Motor neuron (in vitro differentiated cells): Measurements from ENCODE around the gene GMPPA. TPM values are rescaled to one million over a fixed set of nuclear protein-coding genes. Genes with fewer than 3 reads are reported as not detected.

Experiments
- ATAC-seq, 8 experiments: fragments of 200-7000 bp; cut with Tn5 transposase; replicated peaks in 6 of 8; 2 replicates each; pipeline ENCODE4 v1.8.0; 2021; ENCODE audit warnings: mild to moderate bottlenecking in 8 of 8, moderate library complexity in 8 of 8
- H3K27ac ChIP-seq, 2 donors: fragments of 250-450 bp; sonication (Bioruptor Pico); 2 replicates each; pipeline ENCODE4 v1.9.0; 2021; ENCODE audit warnings: antibody characterized with exemption in 2 of 2, mild to moderate bottlenecking in 2 of 2, moderate library complexity in 1 of 2
- H3K4me1 ChIP-seq, 2 donors: fragments of 250-450 bp; sonication (Bioruptor Pico); replicated peaks in 1 of 2; 2 replicates each; pipeline ENCODE4 v1.6.1; 2021; ENCODE audit warnings: antibody characterized with exemption in 2 of 2, mild to moderate bottlenecking in 2 of 2, moderate library complexity in 1 of 2
- H3K4me3 ChIP-seq, 5 donors: fragments of 250-450 bp; sonication (Bioruptor Pico); 2 replicates each; pipeline ENCODE4 v1.9.0; 2021; ENCODE audit warnings: antibody characterized with exemption in 5 of 5, mild to moderate bottlenecking in 5 of 5, moderate library complexity in 4 of 5
- WGBS, 10 experiments: fragments of 450-650 bp; shearing (Covaris generic); methylation state at CpG; one replicate each; pipeline ENCODE4 v1.0.0; 2022; 5-methylcytosine and 5-hydroxymethylcytosine counted together
- in situ Hi-C, 9 experiments: fragments of 400-800 bp; cut with MboI; loops; one replicate each; pipeline ENCODE4 v1.15.0; 2021; ENCODE audit warnings: low sequenced_read_pairs in 9 of 9, low pct_unique_long_range_greater_than_20kb in 2 of 9; ENCODE audit not compliant: unreplicated experiment in 9 of 9
- total RNA-seq, 8 experiments: library from RNA; unstranded; fragments of 300-600 nt; gene quantifications; 2 replicates each; pipeline versions ENCODE4 v1.2.3 to v1.2.4, GENCODE V29; 2022

The GMPPA gene
- total RNA-seq, 8 experiments from 2014 or later: 11.9 to 59.7 (median 27.0) TPM

GRCh38 chr2:219493086-219493485 lies 5.6 kb upstream of the GMPPA start:
- Histone ChIP-seq H3K4me3 (no peak overlapping the region), H3K27ac (no peak overlapping the region), H3K4me1 (peaks cover 30 to 35% of the 10 kb centered on the region in 2 donors)
- in situ Hi-C loops: no loop called here
- 60 to 100% (median 95%) methylated on average over 1 to 4 of the region's 5 CpGs; no CpG with 5 or more reads in 4 of the 10 experiments for WGBS, 10 experiments
- no peak for ATAC-seq

DNA sequence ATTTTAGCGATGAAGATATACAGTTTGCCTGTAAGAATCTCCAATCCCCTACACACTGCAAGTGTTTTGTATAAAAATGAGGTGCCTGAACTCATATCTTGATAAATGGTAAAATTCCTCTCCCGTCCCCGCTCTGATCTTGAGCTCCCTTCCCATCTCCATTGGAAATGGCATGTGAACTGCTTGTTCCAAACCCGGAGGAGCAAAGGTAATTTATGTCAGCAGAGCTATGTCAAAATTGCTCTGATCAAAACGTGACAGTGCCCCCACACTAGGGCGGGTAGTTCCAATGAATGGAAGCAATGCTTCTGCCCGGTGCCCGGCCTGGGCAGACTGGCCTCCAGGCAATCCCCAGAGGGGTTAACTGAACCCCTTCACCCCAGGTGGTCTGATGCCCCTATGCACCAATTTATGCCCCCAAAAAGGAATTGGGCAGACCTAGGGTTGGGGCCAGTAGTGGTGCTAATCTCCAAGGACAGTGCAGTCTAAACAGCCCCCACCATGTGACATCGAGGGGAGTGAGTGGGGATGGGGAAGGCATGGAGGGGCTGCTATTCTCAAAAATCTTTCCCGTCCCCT lies 3.6 kb upstream of the GMPPA start:
- ATAC-seq: no peak
- no peak overlapping the region for H3K27ac ChIP-seq
- WGBS, 10 experiments: 0 to 61% (median 40%) methylated on average over 1 to 7 of the region's 10 CpGs; no CpG with 5 or more reads in 3 of the 10 experiments
- H3K4me3 ChIP-seq: no peak overlapping the region
- in situ Hi-C loops: no loop called here
- peaks cover 38 to 49% of the 10 kb centered on the region in 2 donors for H3K4me1 ChIP-seq

DNA sequence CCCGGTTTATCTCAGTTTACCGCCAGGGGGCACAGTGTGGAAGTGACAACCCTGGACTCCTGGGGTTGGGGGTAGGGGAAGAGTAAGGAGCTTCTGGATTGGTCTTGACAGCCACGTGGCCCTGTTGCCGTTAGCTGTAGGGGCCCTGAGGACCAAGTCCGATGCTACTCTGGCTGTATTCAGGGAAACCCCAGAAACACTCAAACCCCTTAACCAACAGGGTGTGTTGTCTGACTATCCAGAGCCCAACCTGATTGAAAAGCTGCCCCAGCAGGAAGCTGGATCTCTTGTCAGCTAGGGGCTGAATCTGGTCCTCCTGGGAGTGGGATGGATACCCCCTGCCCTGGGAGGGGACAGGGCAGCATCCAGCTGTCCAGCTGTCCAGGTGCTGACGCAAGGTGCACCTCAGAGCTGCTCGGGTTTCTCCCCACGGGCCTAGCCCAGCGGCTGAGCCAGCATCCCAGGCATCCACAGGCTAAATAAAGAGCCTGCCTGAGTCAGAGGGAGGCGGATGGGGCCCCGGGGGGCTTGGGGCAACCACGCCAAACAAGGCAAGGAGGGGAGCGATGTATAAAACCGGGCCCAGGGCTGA lies 3.1 kb upstream of the GMPPA start:
- in situ Hi-C loops: no loop called here
- Histone ChIP-seq H3K4me3 (no peak overlapping the region), H3K27ac (peak overlapping the region in 1 of 2 donors; percentile 56), H3K4me1 (peaks cover 40 to 54% of the 10 kb centered on the region in 2 donors)
- peak in 6 of 8 experiments; percentile 12 to 48 (median 38) for ATAC-seq
- 0 to 8% (median 0%) methylated on average over 1 to 4 of the region's 14 CpGs; no CpG with 5 or more reads in 7 of the 10 experiments for WGBS, 10 experiments

- Histone ChIP-seq H3K4me3 (peak overlapping the region in 2 of 5 donors; percentile 46 to 67), H3K27ac (peak overlapping the region; percentile 56 to 61), H3K4me1 (peaks cover 40 to 54% of the 10 kb centered on the region in 2 donors)
- 40 to 100% (median 82%) methylated on average over 1 to 12 of the region's 20 CpGs; no CpG with 5 or more reads in 6 of the 10 experiments for WGBS, 10 experiments
- peak in 1 of 8 experiments; percentile 20 for ATAC-seq
- in situ Hi-C loops: no loop called here
Measured at GRCh38 chr2:219496247-219496824, 2.4 kb upstream of the GMPPA start.

DNA sequence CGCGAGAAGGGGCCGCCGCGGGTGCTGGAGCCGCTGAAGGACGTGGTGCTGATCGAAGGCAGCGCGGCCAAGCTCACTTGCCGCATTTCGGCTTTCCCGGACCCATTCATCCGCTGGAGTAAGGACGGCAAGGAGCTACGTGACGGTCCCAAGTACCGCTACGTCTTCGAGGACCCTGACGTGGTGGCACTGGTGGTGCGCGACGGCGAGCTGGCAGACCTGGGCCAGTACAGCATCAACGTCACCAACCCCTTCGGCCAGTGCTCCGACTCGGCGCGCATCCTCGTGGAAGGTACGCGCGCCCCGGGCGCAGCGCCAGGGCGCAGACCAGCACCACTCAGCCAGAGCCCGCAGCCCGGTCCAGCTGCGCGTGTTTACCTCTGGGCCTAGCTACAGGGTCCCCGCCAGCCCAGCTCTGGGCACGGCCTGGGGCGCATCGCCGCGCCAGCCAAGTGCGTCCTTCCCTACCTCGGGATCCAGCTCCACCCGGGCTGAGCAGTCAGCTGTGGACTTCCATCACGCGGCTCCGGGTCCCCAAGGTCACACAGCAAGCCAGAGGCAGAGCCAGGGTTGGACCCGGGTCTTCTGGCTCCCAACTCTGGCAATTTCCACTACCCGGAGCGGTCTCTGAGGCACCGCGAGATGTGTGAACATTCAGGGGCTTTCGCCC lies 1.7 kb upstream of the GMPPA start:
- Histone ChIP-seq H3K27ac (peak overlapping the region; percentile 12 to 61), H3K4me1 (peaks cover 41 to 56% of the 10 kb centered on the region in 2 donors), H3K4me3 (peak overlapping the region in 2 of 5 donors; percentile 46 to 67)
- 0 to 67% (median 62%) methylated on average over 1 to 11 of the region's 61 CpGs; no CpG with 5 or more reads in 7 of the 10 experiments for WGBS, 10 experiments
- in situ Hi-C loops: no loop called here
- ATAC-seq: no peak

DNA sequence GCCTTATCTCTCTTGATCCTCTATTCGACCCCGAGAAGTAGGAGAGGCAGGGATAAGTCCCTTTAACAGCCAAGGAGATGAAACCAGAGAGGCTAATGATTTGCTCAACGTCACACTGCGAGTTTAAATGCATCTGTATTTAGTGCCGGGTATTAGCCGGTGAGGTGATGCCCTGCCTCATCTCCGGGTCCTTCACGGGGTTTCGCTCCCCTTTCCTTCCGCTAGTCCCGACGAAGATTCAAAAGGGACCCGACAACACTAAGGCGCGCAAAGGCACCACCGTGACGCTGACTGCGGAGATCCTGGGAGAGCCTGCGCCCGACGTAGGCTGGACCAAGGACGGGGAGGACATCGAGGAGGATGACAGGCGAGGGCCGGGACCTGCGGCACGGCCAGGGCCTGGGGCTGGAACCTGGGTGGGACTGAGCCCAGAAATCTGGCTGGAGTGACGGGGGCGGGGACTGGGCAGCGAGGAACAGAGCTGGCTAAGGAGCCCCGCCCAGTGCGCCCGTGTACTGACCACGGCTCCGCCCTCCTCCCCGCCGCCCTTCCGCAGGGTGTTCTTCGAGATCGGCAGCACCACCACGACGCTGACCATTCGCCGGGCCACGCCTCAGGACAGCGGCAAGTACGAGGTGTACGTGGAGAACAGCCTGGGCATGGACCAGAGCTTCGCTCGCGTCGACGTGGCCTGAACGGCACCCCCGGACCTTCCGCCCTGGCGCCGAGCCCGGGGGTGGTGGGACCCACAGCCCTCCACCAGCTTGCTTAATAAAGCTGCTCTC lies 1.0 kb upstream of the GMPPA start:
- peak overlapping the region; percentile 61 to 79 for H3K27ac ChIP-seq
- ATAC-seq: peak; percentile 21 to 73 (median 48)
- H3K4me1 ChIP-seq: peaks cover 46 to 63% of the 10 kb centered on the region in 2 donors
- WGBS, 10 experiments: 2 to 40% (median 16%) methylated on average over 2 to 19 of the region's 59 CpGs; no CpG with 5 or more reads in 5 of the 10 experiments
- in situ Hi-C loops: no loop called here
- peak overlapping the region; percentile 46 to 70 (median 54) for H3K4me3 ChIP-seq

- H3K4me3 ChIP-seq: peak overlapping the region; percentile 46 to 70 (median 54)
- peak overlapping the region; percentile 89 to 94 for H3K27ac ChIP-seq
- 0% methylated on average over 1 to 3 of the region's 3 CpGs; no CpG with 5 or more reads in 6 of the 10 experiments for WGBS, 10 experiments
- ATAC-seq: no peak
- in situ Hi-C loops: no loop called here
- peaks cover 46 to 70% of the 10 kb centered on the region in 2 donors for H3K4me1 ChIP-seq
Measured at GRCh38 chr2:219499058-219499307, 292 bp downstream of the GMPPA start.

DNA sequence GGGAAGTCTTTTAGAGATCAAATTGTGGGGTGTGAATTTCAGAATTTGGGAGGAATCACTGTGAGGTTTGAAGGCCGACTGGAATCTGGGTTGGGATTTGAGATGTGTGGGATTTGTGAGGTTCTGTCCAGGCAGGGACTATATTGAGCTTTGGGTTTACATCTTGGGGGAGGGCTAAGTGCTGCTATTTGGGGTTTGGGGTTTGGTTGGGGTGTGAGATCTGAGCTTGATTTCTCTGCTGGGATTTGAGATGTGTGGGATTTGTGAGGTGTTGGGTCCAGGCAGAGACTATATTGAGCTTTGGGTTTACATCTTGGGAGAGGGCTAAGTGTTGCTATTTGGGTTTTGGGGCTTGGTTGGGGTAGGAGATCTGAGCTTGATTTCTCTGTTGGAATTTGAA lies 864 bp downstream of the GMPPA start:
- in situ Hi-C loops: no loop called here
- Histone ChIP-seq H3K4me3 (peak overlapping the region; percentile 46 to 70 (median 54)), H3K4me1 (peaks cover 46 to 68% of the 10 kb centered on the region in 2 donors), H3K27ac (peak overlapping the region; percentile 89 to 94)
- ATAC-seq: no peak
- 33 to 80% (median 50%) methylated on average over 1 of the region's 1 CpG; no CpG with 5 or more reads in 7 of the 10 experiments for WGBS, 10 experiments

DNA sequence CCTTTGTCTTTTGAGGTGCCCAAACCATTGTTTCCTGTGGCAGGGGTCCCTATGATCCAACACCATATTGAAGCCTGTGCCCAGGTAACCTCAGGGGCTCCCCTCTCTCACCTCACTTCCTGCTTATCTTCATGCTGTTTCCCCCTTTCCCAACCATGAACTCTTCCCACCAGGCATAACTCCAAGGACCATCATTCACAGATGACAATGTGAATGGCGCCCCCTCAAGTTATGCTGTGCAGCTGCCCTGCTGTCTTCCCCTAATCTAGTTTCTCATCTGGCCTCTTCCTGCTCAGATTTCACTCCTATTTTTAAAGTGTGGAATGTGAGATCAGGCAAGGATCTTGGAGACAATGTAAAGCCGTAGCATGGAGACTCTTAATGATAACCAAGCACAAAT lies 1.4 kb downstream of the GMPPA start:
- whole genome bisulfite sequencing, 10 experiments: 50 to 100% (median 96%) methylated on average over 1 to 2 of the region's 2 CpGs; no CpG with 5 or more reads in 2 of the 10 experiments
- peaks cover 41 to 62% of the 10 kb centered on the region in 2 donors for H3K4me1 ChIP-seq
- no peak for ATAC-seq
- no peak overlapping the region for H3K4me3 ChIP-seq
- in situ Hi-C loops: loop anchor here in 1 of 9 experiments (25.0 kb wide), 1 partner anchor 88 kb away; the partner anchor contains the start of gene DES
- no peak overlapping the region for H3K27ac ChIP-seq

- ATAC-seq: no peak
- Histone ChIP-seq H3K4me1 (peaks cover 32 to 56% of the 10 kb centered on the region in 2 donors), H3K4me3 (no peak overlapping the region), H3K27ac (peak overlapping the region; percentile 4 to 35)
- in situ Hi-C loops: loop anchor here in 1 of 9 experiments (25.0 kb wide), 1 partner anchor 90 kb away; the partner anchor contains the start of gene DES
- 90 to 100% (median 91%) methylated on average over 2 to 12 of the region's 14 CpGs; no CpG with 5 or more reads in 6 of the 10 experiments for WGBS, 10 experiments
Measured at GRCh38 chr2:219501849-219502248, 3.2 kb downstream of the GMPPA start.

GRCh38 chr2:219502618-219503017 lies 3.9 kb downstream of the GMPPA start:
- in situ Hi-C loops: loop anchor here in 1 of 9 experiments (25.0 kb wide), 1 partner anchor 90 kb away; the partner anchor contains the start of gene DES
- Histone ChIP-seq H3K27ac (peak overlapping the region in 1 of 2 donors; percentile 35), H3K4me3 (no peak overlapping the region), H3K4me1 (peaks cover 33 to 56% of the 10 kb centered on the region in 2 donors)
- ATAC-seq: no peak

- in situ Hi-C loops: loop anchor here in 1 of 9 experiments (25.0 kb wide), 1 partner anchor 93 kb away; the partner anchor contains the start of gene DES
- peaks cover 51 to 63% of the 10 kb centered on the region in 2 donors for H3K4me1 ChIP-seq
- no peak overlapping the region for H3K27ac ChIP-seq
- no peak for ATAC-seq
- H3K4me3 ChIP-seq: no peak overlapping the region
- 70 to 100% (median 86%) methylated on average over 1 to 5 of the region's 9 CpGs; no CpG with 5 or more reads in 5 of the 10 experiments for WGBS, 10 experiments
Measured at GRCh38 chr2:219505585-219505984, 6.9 kb downstream of the GMPPA start.
